T-helper 1 cell (primary cell): ENCODE measurements around the gene LRRC8E.
"Not testable (repeated sequence)": the region's sequence is repeated elsewhere in the genome, so short reads cannot be mapped to it uniquely, and the experiment has no call there.

ENCODE experiments used
- DNase-seq, 5 donors: peaks; one replicate each; pipeline ENCODE4 v3.0.0-alpha.2; 2012 to 2020

LRRC8E gene

GRCh38 chr19:7855426-7856108, 32.7 kb upstream of the LRRC8E start:
- no peak for DNase-seq

- DNase-seq, result no peak
Measured at GRCh38 chr19:7856109-7856591, 32.2 kb upstream of the LRRC8E start.

- DNase-seq, result no peak
Measured at GRCh38 chr19:7856679-7857663, 31.3 kb upstream of the LRRC8E start.

- no peak for DNase-seq
Measured at GRCh38 chr19:7857727-7858108, 30.6 kb upstream of the LRRC8E start.

GRCh38 chr19:7858109-7858770, 30.1 kb upstream of the LRRC8E start:
- no peak for DNase-seq

- DNase-seq, result not testable (repeated sequence)
Measured at GRCh38 chr19:7859087-7859486, 29.2 kb upstream of the LRRC8E start.

GRCh38 chr19:7859831-7860713, 28.2 kb upstream of the LRRC8E start:
- no peak for DNase-seq

GRCh38 chr19:7860714-7861618, 27.3 kb upstream of the LRRC8E start:
- no peak for DNase-seq

- DNase-seq, result no peak
Measured at GRCh38 chr19:7861619-7862412, 26.5 kb upstream of the LRRC8E start.

GRCh38 chr19:7862413-7862951, 25.8 kb upstream of the LRRC8E start:
- peak; percentile 61 to 79 (median 69) for DNase-seq

GRCh38 chr19:7863157-7863970, 24.9 kb upstream of the LRRC8E start:
- DNase-seq, result no peak

GRCh38 chr19:7863971-7864689, 24.2 kb upstream of the LRRC8E start:
- no peak for DNase-seq

- DNase-seq, result no peak
Measured at GRCh38 chr19:7864690-7865074, 23.6 kb upstream of the LRRC8E start.

- DNase-seq, result no peak
Measured at GRCh38 chr19:7865262-7865911, 22.9 kb upstream of the LRRC8E start.

GRCh38 chr19:7866399-7867091, 21.8 kb upstream of the LRRC8E start:
- DNase-seq, result no peak

GRCh38 chr19:7867092-7867844, 21.0 kb upstream of the LRRC8E start:
- DNase-seq, result no peak
